ENCODE data around the gene NPY5R.

The NPY5R gene

DNA sequence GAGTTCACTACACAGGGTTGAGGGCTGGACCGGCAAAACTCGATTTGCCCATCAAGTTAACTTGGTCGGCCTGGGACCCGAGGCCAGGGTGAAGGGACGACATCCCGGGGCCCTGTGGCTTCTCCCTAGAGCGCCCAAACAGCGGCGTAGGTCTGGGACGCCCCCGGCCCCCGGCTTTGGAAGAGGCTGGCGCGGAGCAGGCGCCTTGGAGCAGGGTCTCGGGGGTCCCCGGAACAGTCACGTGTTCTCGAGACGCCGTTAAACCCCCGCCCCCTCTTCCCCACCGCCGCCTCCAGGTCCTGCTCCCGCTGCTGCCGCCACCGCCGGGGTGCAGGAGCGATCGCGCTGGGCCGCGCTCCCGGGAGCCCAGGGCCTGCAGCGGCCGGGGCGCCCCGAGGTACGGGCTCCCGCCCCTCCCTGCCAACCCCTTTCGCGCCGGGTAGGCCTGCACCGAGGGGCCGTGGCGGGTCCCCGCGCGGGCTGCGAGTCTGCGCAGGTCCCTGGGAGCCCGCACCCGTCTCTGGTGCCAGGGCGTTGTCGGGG, at the start of gene NPY5R:
Gene NPY5R, plus strand, starts transcription at position 289 of the 543 bp plus-strand sequence. CDS start 6,382 bp downstream, outside the sequence.
- no peak for DNase-seq

DNA sequence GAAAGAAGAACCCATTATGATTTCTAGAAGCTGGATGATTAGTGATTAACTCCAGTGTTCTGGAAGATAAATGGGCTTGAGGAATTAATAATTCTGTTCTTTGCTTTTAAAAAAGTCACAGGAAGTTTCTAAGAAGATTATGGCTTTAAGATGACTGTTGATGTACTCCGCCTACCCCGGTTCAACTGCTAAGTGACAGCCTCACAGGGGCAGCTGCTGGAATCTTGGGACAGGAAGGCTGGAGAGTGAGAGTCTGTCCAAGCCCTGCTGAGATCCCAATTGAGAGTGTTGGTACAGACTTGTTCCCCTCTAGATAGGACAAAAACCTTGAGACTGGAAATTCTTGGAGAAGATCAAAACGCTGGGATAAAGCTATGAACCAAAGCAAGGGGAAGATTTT, 48.6 kb upstream of the NPY5R start:
- no peak for DNase-seq

- DNase-seq, result no peak
These were observed 43.2 kb upstream of the NPY5R start for GRCh38 chr4:163300445-163300844.

DNA sequence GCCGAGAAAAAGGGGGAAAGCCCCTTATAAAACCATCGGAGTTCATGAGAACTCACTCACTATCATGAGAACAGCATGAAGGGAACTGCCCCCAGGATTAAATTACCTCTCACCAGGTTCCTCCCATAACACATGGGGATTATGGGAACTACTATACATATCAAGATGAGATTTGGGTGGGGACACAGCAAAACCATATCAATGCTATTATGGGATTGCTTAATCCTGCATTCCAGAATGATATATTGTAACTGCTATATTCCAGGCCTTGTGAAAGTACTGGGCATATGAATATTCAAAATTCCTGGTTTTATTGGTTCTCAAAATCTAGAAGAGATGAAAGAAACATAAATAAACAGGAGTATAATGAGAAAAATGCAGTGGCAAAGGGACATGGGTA, 40.6 kb upstream of the NPY5R start:
- DNase-seq, result no peak

DNA sequence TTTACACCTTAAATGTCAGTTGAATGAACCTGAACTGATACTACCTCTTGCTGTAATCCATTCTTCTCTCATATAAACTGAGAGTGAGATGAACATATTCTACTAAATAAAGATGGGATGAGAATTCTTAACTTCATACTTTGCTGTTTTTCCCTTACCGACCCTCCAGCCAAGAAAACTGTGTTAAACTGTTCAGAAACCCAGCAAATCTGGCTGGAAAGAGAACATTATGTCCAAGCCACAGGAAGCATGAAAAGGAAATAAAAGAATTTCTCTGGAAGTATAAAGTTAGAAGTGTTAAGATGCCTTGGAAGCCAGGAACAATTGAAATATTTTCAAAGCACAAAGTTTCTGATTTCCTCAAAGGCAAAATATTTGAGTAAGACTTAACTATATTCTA, 34.2 kb upstream of the NPY5R start:
- no peak for DNase-seq

DNA sequence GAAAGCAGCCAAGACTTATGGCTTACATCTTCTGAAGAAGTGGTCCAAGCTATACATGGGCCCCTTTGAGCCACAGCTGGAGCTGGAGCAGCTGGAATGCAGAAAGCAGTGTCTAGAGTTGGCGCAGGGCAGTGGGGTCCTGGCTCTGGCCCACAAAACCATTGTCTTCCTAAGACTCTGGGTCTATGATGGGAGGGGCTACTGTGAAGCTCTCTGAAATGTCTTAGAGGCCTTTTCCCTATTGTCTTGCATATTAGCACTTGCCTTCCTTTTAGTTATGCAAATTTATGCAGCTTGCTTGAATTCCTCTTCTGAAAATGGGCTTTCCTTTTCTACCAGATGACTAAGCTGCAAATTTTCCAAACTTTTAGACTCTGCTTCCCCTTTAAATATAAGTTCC, 26.6 kb upstream of the NPY5R start:
- DNase-seq, result no peak

GRCh38 chr4:163330916-163331628, 12.6 kb upstream of the NPY5R start:
- no peak for DNase-seq

GRCh38 chr4:163331629-163332376, 11.9 kb upstream of the NPY5R start:
- DNase-seq, result no peak

DNA sequence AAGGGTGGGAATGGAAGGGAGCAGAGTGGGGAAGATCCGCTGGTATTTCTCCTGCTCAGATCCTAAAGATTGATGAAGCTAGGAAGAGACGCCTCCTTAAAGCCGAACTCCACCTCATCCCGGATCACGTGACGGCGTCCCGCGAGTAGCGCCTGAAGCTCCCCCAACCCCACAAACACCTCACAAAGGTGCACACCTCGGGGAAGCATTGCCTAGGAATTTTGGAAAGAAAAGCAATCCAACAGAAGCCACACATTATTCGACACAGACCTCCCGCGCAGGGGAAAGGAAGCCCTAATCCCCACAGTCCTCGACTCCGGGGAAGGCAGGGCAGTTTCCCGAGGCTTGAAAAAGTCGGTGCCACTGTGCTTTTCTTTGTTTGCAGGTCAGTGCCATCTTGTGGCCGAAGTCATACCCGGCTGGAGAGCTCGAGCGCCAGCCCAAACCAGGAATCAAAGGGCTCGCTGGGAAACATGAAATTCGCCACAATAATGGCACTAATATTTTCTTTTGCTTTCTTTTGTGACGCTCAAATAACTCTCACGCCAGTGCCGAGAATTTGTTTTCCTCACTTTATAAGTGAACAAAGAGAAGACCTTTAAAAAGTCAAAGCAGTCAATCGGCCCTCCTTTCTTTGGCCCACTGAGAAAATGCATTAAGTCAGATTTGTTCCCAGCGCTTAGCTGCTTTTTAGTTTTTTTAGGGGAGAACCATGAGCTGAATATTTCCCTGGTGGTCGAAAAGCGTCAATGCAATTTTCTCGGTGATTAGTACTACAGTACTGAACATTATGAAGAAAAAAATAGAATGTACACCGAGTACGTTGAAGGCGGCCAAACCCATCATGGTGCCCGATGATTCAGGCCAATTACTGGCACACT, 10.9 kb upstream of the NPY5R start, which contains the start of gene NPY1R:
Gene NPY1R, minus strand, starts transcription at position 71 of the 881 bp plus-strand sequence. CDS start 6,042 bp downstream, outside the sequence.
- DNase-seq, result peak in 1 of 2 donors; percentile 1

- DNase-seq, result no peak
These were observed 8.3 kb upstream of the NPY5R start for GRCh38 chr4:163335384-163335783.

DNA sequence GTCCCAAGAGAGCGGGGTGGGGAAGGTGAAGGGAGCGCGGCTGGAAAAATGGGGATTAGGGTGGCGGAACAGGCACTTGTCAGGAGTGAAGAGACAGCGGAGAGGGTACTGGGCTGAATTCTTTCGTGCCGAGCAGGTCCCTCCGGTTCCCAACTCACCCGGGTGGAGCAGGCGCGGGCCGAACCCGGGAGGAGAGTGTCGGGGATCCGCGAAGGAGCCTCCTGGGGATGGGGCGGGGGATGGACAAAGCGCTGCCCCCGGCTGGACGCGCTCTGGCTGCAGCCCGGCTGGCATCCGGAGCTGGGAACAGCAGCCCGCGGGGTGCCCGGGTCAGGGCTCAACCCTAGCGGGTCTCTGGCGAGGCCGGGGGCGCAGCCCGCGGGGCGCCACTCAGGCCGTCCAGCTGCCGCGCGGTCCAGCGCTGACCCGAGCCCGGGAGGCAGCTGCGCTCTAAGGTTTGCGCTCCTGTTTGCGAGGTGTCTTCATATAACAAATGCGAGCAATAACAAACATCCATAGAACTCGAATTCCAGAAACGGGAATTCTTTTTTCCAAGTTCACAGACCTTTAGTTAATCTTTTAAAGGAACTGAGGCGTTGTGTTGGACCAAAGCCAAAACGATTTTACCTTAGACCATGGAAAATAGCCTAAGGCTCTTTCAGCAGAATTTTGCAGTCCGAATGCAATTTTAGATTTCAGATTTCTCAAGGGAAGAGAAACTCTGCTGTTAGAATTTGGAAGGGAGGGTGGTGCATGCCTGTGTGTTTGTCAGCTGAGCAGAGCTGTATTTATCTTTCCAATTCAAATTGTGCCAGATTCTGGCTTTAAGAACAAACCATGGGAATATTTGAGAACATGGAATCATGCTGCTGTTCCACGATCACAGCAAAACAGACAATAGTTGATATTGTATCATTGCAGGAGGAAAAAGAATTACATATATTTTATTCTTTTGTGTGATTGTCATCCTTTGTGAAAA, 744 bp downstream of the NPY5R start:
- no peak for DNase-seq

GRCh38 chr4:163350672-163351071, 7.0 kb downstream of the NPY5R start:
- no peak for DNase-seq

DNA sequence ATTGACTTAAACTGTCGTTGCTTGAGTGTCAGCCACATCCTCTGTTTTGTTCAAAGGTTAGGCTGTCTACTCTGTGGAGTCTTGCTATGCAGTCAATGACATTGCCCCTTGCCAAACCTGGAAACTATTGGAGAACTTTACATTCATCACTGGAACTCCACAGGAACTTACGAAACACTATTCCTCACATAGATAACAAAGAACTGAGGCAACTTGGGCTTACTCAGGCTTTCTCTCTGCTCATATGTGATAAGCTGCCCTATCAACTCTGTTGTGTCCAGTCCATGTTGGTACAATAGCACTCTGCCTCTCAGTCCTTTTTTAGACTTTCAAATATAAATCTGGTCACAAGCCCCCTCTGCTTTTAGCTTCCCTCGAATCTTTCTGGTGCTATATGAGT, 9.4 kb downstream of the NPY5R start:
- DNase-seq, result no peak

DNA sequence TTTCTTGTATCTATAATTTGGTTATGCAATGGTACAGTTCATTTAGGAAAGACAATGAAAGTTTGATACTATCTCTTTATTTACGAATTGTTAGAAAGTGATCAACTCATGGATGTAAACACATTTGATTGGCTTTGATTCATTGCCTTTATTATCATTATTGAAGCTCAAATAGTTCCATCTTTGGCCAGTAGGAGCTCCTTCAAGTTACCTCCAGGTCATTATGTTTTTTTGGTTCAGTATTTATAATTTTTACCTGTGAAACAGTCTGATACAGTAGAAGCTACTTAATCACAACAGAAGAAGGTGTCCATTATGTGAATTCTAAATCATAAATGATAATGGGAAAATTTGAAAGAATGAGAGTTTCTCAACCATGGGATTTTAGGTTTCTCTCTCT, 12.4 kb downstream of the NPY5R start:
- no peak for DNase-seq

DNA sequence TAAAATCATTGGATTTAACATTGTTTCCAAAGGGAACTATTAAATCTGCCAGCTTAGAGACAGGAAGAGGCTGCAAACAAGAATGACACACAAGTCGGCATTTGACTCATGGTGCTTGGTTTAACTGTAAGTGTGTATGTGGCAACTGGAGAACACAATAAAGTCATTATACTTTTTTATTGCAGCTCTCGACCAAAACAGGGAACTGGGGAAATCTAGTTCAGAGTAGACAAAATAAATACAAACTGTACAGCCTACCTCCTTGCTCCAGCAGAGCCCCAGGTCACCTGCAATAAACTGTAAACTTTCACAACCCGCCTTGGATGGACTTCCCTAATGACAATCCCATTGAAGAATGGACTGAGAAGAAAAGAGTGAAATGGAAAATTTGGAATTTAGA, 24.0 kb downstream of the NPY5R start:
- no peak for DNase-seq

DNA sequence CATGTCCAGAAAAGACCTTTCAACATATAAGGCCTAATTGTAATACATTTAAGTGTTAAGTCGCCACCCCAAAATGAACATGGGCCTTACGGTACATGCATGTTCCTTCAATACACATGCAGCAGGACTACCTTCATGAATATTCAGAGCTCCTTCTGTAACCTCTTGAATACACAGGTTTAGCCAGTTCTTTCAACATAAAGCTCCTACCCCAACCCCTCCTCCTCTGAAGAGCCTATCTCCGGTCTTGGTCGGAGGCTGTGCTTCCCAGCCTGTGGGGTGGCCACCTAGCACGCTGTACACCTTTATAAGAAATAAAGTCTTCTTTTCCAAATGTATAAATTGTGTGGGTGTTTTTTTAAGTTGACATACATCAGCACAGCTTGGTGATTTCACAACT, 28.3 kb downstream of the NPY5R start:
- no peak for DNase-seq

DNA sequence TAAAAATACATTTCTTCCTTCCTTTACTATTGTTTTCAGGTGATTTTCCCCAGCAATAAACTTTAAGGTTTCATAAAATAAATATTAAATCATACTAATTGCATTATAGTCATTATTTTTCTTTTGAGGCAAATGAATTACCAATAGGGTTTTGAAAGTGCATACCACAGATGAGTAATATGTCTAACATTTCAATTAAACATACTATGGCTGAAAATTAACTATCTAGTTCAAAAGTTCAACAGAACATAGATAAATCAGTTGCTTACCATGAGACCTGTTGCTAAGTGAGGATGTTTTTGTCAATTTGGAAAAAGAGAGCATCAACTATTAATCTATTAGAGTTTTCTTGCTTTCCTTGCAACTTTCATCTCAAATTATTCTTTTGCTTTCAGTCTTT, 35.0 kb downstream of the NPY5R start:
- DNase-seq, result no peak

GRCh38 chr4:163380703-163381102, 37.0 kb downstream of the NPY5R start:
- no peak for DNase-seq

DNA sequence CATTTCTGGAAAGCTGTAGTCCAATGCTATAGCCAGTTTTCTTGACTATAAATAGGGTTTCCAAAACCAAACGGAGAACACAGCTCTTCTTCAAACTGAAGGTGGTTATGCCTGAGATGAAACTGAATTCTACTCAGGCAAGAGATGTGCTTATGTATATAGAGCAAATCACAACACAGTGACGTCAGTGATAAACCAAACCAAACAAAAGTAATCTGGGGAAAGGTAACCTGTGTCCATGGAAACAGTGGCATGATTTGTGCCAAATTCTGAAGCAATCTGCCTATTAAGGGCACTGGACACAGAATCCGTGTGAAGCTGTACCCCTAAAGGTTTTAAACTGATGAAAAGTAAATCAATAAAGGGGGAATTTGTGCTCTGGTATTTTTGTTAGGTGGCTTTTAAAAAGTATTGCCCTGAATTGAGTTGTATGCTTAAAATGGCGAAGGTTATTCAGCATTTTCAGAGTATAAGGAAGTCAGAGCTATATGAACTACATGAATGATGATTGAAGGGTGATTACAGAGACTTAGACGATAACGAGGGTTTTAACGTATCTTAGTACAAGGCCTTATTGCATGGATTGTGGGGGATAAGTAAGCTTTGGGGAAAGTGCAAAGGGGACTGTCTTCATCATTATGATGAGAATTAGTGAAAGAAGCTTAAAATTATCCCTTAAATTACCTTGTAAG, 38.6 kb downstream of the NPY5R start:
- no peak for DNase-seq

DNA sequence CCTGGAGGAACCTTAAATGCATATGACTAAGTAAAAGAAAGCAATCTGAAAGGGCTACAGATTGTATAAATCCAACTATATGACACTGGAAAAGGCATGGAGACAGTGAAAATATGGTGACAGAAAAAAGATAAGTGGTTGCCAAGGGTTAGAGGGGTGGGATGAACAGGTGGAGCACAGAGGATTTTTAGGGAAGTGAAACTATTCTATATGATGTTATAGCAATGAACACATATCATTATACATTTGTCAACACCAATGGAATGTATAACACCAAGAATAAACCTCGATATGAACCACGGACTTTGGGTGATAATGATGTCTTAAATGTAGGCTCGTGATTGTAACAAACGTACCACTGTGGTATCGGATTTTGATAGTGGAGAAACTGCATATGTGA, 40.7 kb downstream of the NPY5R start:
- DNase-seq, result no peak

DNA sequence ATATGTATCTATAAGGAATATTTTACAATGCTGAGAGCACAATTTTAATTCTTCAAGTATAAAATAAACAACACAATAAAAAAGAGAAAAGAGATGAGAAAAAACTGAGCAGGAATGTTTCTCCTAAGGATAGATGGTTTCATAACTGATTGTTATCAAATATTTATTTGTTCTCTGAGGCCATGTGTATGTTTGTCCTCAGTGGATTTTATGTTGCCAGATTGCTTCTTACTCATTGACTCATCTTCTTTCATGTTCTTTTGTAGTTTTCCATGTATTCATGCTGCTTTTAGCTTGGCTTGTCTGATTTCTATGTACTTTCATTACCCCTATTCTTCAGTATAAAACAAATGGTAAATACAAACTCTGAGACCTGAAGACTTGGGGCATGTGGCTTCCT, 41.2 kb downstream of the NPY5R start:
- DNase-seq, result no peak
